C4-2B (cell line): ENCODE results near the gene LYPD6.

Experiments used
- CTCF ChIP-seq: fragments of 450-650 bp; conservative IDR thresholded peaks from 2 replicates; pipeline ENCODE4 v1.5.1; 2017; ENCODE audit warnings: mild to moderate bottlenecking
- ZFX ChIP-seq: fragments of 450-650 bp; IDR thresholded peaks from 2 replicates; pipeline ENCODE4 v1.6.1; 2017

GRCh38 chr2:149413487-149413886 is 83.1 kb downstream of the LYPD6 start:
- TF ChIP-seq CTCF (no peak), ZFX (no peak)
